Right ventricle myocardium superior (tissue), 1 donor: ENCODE data around the gene RNF41. TPM values are rescaled to one million over a fixed set of nuclear protein-coding genes. Genes with fewer than 3 reads are reported as not detected.
A peak's percentile ranks its signal among the peaks of the same experiment; 100 is the strongest.

Experiments
- ATAC-seq: fragments of 200-7000 bp; cut with Tn5 transposase; one replicate; pipeline ENCODE4 v1.9.1; 2020; ENCODE audit warnings: mild to moderate bottlenecking; ENCODE audit not compliant: poor library complexity
- DNase-seq: peaks from one replicate; pipeline ENCODE4 v3.0.0-alpha.2; 2020
- intact Hi-C: fragments of 100-400 bp; cut with DNase I; formaldehyde crosslinking; loops from one replicate; pipeline ENCODE4 v1.11.2; 2022
- total RNA-seq: library from RNA; stranded (reverse); fragmentation: NEBNext Ultra II Directional; extraction: Animal tissue kit (Norgen Biotek cat#: 25700); gene quantifications from one replicate; pipeline ENCODE4 v1.2.1, GENCODE V29; 2021
- donor health status: DM: no; HTN: yes; CAD: no; lungs with severe emphysema.

Gene RNF41
- total RNA-seq, 1 donor from 2014 or later: 48.1 TPM

- intact Hi-C loops: loop anchor here (2.0 to 5.0 kb wide), 2 partner anchors 32 to 277 kb away; partner anchors contain the start of gene SPRYD4
- ATAC-seq: no peak
- no peak for DNase-seq
Observed at GRCh38 chr12:56190695-56191155, 31.0 kb downstream of the RNF41 start.

DNA sequence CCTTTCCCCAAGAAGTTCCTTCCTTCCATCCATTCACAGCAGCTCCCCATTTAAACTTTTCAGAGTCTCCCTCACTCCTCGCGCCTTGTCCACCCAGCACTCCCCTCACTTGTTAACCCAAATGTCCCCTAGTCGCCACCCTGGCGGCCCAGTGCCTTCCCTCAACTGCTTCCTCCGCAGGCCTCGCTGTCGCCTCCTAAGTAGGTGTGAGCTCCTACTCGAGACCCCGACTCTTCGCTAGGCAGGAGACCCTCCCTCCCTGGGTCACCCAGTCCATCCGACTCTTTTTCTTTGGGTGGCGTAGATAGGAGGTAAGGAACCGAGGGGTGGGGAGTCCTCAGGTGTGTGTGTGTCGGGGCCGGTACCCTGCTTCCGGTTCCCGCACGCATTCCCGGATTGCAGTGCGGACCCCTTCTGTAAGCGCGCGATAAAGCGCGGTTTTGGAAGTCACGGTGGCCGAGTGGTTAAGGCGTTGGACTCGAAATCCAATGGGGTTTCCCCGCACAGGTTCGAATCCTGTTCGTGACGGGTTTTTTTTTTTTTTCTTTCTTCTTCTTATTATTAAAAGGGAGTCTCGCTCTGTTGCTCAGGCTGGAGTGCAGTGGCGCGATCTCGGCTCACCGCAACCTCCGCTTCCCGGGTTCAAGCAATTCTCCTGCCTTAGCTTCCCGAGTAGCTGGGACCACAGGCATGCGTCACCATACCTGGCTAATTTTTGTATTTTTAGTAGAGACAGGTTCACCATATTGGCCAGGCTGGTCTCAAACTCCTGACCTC, 31.6 kb downstream of the RNF41 start:
- intact Hi-C loops: loop anchor here (2.0 to 5.0 kb wide), 3 partner anchors 33 to 277 kb away; partner anchors contain the start of genes SPRYD4 and ZC3H10
- DNase-seq (peak; percentile 81), ATAC-seq (peak; percentile 68)

- DNase-seq (peak; percentile 92), ATAC-seq (peak; percentile 90)
- intact Hi-C loops: loop anchor here (2.0 kb wide), 1 partner anchor 71 kb away; the partner anchor contains the start of gene ZC3H10
Observed at GRCh38 chr12:56189099-56189917, 32.4 kb downstream of the RNF41 start, which contains the start of gene SMARCC2. TSS of gene SMARCC2 (minus strand) at chr12:56189483. CDS start at chr12:56189461, 22 bp downstream.

DNA sequence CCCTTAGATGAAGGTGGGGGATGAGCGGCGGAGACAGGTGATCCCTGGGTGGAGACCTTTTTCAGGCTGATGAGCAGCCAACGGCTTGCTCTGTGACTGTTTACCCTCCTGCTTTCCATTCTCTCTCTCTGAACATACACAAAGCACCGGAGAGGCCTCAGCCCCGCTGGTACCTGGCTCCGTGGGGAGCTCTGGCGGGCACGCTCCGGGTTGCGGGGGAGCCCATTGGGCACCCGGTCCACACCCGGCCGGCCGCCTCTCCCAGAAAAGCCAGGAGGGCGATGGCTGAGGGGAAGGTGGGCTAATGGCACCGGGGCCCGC, 33.0 kb downstream of the RNF41 start:
- peak; percentile 4 for ATAC-seq
- intact Hi-C loops: loop anchor here (2.0 kb wide), 1 partner anchor 70 kb away; the partner anchor contains the start of gene ZC3H10
- no peak for DNase-seq

- intact Hi-C loops: loop anchor here (2.0 kb wide), 1 partner anchor 69 kb away; the partner anchor contains the start of gene ZC3H10
- ATAC-seq (no peak), DNase-seq (no peak)
Observed at GRCh38 chr12:56188131-56188777, 33.5 kb downstream of the RNF41 start.

DNA sequence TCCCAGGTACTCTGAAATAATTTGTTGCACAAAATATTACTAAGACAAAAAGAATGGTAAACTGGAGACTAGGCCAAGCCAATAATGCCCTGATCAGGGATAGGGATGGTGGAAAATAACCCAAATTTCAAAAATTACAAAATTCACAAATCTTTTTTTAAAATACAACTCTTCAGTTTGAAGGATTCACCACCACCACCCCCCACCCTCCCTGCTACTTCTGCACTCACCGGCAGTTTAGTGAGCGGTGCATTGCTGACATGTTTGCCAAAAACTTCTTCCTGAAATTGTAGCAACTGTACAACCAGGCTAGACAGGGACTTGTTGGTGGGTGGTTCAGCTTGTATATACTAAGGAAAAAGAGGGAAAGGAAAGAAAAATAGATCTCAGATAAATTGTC, 34.8 kb downstream of the RNF41 start:
- intact Hi-C loops: no loop called here
- DNase-seq: no peak

GRCh38 chr12:56178347-56178746, 43.4 kb downstream of the RNF41 start:
- intact Hi-C loops: no loop called here
- DNase-seq (no peak), ATAC-seq (no peak)

More for the DNA sequence above, 34.8 kb downstream of the RNF41 start:
- no peak for ATAC-seq

DNA sequence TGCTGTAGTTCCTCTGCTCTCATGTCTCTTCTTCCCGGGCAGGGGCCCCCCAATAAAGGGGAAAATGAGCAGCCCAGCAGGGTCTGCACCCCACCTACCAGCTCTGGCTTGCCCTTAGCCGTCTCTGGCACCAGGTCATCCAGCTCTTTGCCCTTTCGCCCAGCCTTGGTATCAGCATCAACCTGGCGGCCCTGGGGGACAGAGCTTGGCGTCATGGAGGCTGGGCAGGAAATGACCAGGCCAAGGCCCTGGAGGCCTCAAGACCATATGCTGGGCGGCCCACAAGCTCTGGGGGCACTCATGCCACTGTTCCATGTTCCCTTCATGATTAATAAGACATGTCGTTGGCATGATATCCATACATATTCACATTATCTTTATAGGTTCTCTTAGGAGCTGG, 48.9 kb downstream of the RNF41 start:
- no peak for ATAC-seq
- DNase-seq: no peak
- intact Hi-C loops: no loop called here

- intact Hi-C loops: no loop called here
- DNase-seq: no peak
- ATAC-seq: no peak
Observed at GRCh38 chr12:56169229-56169759, 52.4 kb downstream of the RNF41 start.

DNA sequence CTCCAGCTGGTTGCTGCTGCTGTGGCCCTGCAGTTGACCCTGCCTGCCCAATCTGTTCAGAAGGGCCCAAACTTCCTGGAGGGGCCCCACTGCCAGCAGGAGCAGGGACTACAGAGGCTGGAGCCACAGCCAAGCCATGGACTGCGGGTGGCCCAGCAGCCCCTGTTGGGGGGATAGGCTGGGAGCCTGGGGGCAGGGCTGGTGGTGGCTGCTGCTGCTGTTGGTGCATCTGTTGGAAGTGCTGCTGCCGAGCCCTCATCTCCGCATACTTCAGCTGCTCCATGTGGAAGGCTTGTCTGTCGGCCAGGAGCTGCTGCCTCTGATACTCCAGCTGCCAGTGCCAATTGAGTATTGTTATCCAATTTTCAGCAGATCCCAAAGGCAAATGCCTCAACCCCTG, 56.4 kb downstream of the RNF41 start:
- no peak for DNase-seq
- intact Hi-C loops: no loop called here
- peak; percentile 11 for ATAC-seq

DNA sequence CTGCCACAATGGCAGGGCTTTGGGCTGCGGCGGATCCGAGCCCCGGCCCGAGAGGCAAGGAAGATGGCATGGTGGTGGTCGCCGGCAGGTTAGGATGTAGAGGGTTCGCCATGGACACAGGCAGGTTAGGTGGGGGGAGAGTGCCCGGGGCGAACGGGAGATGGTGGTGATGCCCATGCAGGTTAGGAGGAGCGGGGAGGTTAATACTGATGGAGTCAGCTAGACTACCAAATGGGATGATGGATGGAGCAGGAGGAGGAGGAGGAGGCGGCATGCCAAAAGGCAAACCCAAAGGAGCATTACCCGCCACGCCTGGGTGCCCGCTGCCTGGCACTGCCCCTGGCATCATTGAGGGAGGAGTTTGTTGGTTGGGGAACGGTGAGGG, 57.4 kb downstream of the RNF41 start:
- intact Hi-C loops: no loop called here
- DNase-seq (no peak), ATAC-seq (no peak)

GRCh38 chr12:56163533-56164344, 58.0 kb downstream of the RNF41 start:
- intact Hi-C loops: no loop called here
- ATAC-seq (no peak), DNase-seq (no peak)

GRCh38 chr12:56162468-56163290, 59.0 kb downstream of the RNF41 start:
- intact Hi-C loops: no loop called here
- no peak for DNase-seq
- no peak for ATAC-seq

- intact Hi-C loops: no loop called here
- DNase-seq: no peak
- ATAC-seq: no peak
Observed at GRCh38 chr12:56161690-56162351, 59.9 kb downstream of the RNF41 start.

DNA sequence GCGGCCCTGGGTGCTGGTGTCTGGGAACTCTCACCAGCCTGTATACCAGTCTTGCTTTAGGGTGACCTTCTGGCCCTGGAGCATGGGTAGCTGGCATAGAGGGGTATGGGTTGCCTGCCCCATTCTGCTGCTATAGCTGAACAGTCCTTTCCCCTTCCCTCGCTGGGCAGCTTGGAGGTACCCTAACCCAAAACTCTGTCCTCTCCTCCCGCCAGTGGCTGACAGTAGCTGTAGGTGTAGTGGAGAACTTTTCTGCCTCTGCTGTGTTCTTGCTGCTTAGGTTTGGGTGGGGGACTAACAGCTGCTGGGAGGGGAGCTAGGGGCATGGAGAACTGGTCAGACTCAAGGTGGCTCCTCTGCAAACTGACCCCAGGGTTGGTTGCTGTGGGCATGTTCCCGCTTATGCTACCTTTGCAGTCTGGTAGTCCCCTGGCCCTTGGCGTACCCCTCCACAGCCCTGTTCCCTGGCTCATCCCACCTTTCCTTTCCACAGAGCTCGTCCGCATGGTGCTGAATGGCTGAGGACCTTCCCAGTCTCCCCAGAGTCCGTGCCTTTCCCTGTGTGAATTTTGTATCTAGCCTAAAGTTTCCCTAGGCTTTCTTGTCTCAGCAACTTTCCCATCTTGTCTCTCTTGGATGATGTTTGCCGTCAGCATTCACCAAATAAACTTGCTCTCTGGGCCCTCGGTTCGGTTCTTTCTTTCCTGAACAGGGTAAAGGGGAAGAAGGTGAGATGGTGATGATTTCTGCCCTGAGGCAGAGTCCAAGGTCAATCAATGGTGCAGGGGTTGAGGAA, 60.6 kb downstream of the RNF41 start:
- intact Hi-C loops: no loop called here
- DNase-seq (no peak), ATAC-seq (no peak)

GRCh38 chr12:56160193-56160763, 61.4 kb downstream of the RNF41 start:
- DNase-seq (no peak), ATAC-seq (no peak)
- intact Hi-C loops: no loop called here
